GM21723 (cell line): Measurements from ENCODE around the gene ARID4B.
"Not testable (repeated sequence)": the region's sequence is repeated elsewhere in the genome, so short reads cannot be mapped to it uniquely, and the experiment has no call there.

Experiments
- ATAC-seq: cut with Tn5 transposase; IDR thresholded peaks from one replicate; pipeline ENCODE4 v1.9.1; 2021; ENCODE audit warnings: mild to moderate bottlenecking, moderate library complexity; ENCODE audit not compliant: unreplicated experiment

The ARID4B gene

DNA sequence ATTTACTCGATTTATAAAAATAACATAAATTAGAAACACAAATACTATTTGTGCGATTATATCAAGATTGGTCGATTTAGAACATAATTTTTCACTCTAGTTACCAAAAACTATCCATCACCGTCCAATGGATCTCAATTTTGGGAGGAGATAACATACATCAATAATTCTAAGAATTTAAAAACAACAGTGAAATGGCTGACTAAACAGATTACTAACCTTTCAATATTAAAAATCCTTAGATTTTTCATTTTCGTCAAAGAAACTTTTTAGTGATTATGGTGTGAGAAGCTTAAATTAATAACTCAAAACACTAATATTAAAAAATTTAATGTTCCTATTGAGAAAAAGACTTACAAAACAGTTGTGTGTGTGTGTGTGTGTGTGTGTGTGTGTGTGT lies 91.9 kb downstream of the ARID4B start:
- ATAC-seq = no peak

DNA sequence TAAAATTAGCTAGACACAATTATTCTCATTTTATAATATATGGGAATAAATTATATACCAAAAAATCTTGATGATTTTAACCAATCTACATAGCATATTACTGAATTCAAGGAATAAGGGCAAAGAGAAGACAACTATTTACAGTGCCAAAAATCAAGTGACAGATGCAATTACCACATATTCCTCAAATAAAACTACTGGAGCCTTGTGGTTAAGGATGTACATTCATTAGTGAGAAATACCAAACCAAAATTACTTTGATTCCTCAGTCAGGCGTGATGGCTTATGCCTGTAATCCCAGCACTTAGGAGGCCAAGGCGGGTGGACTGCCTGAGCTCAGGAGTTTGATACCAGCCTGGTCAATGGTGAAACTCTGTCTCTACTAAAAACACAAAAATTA lies 98.1 kb downstream of the ARID4B start:
- no peak for ATAC-seq

- no peak for ATAC-seq
These were observed 100.6 kb downstream of the ARID4B start for GRCh38 chr1:235227414-235227813.

DNA sequence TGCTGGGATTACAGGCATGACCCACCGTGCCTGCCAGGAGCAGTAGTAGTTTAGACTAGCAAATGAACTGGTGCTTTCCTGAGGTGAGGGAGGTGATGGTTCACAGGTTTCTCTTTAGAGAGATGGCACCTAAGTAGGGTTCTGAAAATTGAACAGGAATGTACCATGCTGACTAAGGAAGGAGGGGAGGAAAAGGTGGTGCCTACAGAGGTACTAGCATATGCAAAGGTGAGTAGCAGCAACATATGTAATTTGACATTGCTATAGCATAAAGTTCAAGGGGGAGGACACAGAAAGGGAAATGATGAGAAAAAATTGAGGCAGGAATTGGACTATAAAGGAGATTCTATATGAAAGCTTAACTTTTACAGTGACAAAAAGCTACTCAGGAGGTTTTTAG lies 101.0 kb downstream of the ARID4B start:
- no peak for ATAC-seq

GRCh38 chr1:235225299-235225698 lies 102.7 kb downstream of the ARID4B start:
- no peak for ATAC-seq

GRCh38 chr1:235221653-235222375 lies 106.2 kb downstream of the ARID4B start:
- ATAC-seq = no peak

DNA sequence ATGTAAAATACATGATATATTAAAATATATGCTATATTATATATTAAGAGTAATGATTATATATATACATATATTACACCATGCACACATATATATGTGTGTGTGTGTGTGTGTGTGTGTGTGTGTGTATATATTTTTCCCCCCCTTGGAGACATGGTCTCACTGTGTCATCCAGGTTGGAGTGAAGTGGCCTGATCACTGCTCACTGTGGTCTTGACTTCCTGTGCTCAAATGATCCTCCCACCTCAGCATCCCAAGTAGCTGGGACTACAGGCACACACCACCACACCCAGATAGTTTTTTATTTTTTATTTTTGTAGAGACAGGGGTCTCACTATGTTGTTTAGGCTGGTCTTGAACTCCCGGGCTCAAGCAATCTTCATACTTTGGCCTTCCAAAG lies 112.5 kb downstream of the ARID4B start:
- no peak for ATAC-seq

- ATAC-seq = not testable (repeated sequence)
These were observed 113.0 kb downstream of the ARID4B start for GRCh38 chr1:235214962-235215361.

- no peak for ATAC-seq
These were observed 114.2 kb downstream of the ARID4B start for GRCh38 chr1:235213752-235214151.

DNA sequence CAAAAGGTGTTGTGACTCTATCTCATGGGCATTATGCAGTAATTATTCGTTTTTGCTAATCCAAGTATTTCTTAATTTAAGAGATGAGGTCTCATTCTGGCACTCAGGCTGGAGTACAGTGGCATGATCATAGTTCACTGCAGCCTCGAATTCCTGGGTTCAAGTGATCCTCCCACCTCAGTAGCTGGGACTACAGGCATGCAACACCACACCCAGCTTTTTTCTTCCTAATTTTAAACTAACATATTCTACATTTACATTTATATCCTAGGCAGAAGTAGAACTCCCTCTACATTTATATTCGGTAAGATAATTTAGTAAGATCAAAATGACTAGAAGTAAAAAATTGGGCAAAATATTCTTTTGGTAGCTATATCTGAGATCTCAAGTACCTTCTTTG lies 116.5 kb downstream of the ARID4B start:
- ATAC-seq = no peak

- no peak for ATAC-seq
These were observed 120.8 kb downstream of the ARID4B start for GRCh38 chr1:235207209-235207565.

- ATAC-seq = no peak
These were observed 121.3 kb downstream of the ARID4B start for GRCh38 chr1:235206533-235207208.

DNA sequence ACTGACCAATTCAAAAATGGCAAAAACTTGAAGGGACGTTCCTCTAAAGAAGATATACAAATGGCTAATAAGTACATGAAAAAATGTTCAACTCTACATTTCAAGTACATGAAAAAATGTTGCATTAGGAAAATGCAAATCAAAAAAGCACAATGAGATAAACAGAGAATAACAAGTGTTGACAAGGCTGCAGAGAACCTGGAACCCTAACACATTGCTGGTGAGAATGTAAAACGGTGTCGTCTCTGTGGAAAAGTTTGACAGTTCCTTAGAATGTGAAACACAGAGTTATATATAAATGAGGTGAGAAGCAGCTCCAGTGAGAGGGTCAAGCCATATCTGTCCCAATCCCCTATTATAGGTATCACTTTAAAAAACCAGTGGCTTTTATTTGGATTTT lies 122.3 kb downstream of the ARID4B start:
- no peak for ATAC-seq

- no peak for ATAC-seq
These were observed 124.6 kb downstream of the ARID4B start for GRCh38 chr1:235203428-235203827.

DNA sequence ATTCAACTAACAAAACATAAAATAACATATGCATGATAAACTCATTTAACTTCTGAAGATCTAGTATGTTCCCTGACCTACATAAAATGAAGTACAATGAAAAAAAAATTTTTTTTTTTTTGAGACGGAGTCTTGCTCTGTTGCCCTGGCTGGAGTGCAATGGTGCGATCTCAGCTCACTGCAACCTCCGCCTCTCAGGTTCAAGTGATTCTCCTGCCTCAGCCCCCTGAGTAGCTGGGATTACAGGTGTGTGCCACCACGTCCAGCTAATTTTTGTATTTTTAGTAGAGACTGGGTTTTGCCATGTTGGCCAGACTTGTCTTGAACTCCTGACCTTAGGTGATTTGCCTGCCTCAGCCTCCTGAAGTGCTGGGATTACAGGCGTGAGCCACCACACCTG lies 125.5 kb downstream of the ARID4B start:
- ATAC-seq = not testable (repeated sequence)

- ATAC-seq = no peak
These were observed 128.5 kb downstream of the ARID4B start for GRCh38 chr1:235199441-235199840.

DNA sequence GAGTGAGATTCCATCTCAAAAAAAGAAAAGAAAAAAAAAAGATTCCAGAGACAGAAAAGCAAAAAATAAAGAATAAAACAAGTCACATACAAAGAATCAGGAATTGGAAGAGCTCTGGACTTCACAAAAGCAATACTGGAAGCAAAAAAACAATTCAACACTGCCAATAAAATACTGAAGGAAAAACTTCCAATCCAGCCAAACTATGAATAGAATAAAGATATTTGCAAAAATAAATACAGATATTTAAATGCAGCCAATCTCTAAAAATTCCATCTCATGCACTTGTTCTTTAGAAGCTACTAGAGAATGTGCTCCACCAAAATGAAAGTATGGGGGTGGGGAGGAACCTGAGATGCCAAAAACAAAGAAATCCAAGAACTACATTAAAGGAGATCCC lies 137.5 kb downstream of the ARID4B start:
- ATAC-seq = no peak

- ATAC-seq = no peak
These were observed 140.7 kb downstream of the ARID4B start for GRCh38 chr1:235187316-235187715.

GRCh38 chr1:235181561-235182245 lies 146.3 kb downstream of the ARID4B start:
- ATAC-seq = no peak

DNA sequence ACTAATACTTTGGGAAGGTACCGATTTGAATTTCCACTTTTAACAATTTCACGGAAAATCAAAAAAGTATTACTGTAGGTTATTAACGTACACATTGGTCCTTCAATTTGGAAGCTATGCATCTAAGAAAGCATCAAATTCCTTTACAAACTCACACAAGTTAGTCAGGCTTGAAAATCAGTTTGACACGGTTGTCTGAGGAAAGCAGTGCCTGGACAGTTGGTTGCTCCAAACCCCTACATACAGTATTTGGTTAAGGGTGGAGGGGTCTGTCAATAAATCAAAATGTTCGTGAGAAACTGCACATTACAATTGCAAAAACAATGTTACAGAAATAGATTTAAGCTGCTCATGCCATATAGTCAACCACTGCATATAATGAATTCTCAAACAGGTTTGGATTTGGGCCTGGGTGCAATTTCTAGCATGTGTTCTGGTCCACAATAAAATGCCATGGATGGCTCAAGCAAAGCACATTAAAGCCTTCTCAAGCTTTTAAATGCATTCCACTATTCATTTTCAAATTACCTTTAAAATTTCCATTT lies 147.0 kb downstream of the ARID4B start:
- no peak for ATAC-seq

GRCh38 chr1:235176486-235176885 lies 151.5 kb downstream of the ARID4B start:
- ATAC-seq = no peak

DNA sequence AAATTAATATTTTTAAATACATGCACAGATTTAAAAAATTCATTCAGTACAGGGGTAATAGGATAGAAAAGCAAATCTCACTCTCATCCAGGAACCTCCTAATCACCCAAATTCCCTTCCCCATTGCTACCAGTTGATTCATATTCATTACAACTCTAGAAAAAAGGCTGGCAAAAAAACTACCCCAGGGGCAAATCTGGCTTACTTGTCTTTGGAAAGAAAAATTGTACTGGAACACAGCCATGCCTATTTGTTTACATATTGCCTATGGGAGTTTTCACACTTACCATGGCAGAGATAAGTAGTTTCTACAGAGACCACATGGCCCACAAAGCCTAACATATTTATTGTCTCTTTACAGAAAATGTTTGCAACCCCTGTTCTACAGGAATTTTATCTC lies 158.0 kb downstream of the ARID4B start:
- no peak for ATAC-seq
